NCI-H510A treated with DMSO at 0.1 percent for 48 hours (cell line): Measurements from ENCODE around the gene RUFY1.
A peak's percentile ranks its signal among the peaks of the same experiment; 100 is the strongest.
"Not testable (repeated sequence)": the region's sequence is repeated elsewhere in the genome, so short reads cannot be mapped to it uniquely, and the experiment has no call there.

Source experiments
- DNase-seq: peaks from one replicate; lab custom pipeline; 2025; lab: John Stamatoyannopoulos, UW

The RUFY1 gene

DNA sequence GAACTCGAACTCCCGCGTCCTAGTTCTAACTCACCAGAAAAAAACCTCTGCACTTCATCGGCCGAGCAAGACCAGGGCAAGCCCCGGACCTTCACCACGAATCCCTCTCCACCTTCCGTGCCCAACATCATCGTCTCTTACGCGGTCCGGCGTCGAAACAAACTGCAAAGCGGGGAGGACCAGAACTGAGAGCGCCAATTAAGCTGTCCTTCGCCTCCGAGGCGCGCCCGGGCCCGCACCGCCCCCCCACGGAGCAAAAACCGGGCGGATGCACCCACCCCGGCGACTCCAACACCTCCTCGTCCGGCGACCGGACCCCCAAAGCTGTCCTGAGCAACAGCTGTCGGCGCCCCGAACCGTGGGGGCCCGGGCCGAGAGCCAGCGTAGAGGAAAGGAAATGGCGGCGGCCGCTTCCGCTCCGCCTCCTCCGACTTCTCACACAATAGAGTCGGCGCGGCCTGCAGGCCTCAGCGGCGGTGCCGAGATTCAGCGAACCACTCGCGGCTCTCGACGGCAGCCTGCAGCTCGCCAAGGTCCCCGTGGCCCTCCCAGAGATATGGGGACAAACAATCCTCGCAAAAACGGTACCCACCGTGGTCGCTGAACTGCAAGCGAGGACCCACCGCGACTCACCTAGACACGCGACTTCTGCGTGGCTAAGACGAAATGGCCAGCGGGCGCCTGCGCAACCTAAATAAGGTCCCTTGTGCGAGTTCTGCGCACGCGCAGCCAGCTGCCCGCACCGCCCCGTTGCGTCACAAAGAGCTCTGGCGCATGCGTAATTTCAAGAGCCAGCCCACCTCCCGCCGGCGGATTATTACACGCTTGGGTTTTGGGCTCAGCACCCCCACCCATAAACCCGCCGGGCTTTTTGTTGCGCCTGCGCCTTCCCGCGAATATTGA lies 72.9 kb downstream of the RUFY1 start, which contains the start of gene HNRNPH1:
TSS of gene HNRNPH1 (minus strand) at position 669 of the 903 bp plus-strand sequence. CDS start at position 131, 538 bp downstream.
- DNase-seq, result peak; percentile 92

DNA sequence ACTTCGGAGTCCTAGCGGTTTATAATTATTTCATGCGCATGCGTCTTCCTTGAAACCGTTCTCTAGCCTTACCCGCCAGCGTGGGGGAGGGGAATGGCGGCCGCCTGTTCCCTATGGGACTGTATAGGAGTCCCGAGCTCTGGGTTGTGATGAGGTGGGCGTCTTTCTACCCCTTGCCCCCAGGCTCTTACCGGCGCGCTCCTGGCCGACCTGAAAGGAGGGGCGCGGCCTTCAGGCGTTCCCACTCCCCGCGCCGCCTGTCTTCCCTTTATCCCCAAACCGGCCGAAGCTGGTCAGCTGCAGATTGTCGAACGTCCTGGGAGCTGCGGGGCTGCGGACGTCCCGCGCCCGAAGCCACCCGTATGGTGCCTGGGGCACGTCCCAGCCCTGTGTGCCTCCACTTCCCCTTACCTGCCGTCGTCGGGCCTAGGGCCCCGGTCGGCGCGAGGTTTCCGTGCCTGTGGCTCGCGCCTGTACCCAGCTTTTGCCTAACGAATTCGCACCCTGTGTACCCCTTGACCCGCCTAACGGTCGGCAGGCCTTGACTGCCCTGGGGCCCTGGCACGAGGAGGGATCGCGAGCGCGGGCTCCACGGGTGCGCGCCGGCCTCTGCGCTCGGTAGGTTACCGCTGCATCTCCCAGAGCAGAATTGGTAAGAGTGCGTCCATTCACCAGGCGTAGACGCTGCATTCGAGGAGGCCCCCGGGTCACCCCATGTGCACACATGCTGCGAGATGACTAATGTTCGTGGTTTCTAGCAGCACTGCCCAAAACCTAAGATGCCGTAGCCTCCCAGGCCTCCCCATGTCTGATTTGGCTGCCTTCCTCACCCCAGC lies 73.8 kb downstream of the RUFY1 start:
- no peak for DNase-seq

GRCh38 chr5:179624841-179625271 lies 74.5 kb downstream of the RUFY1 start:
- DNase-seq, result no peak

- DNase-seq, result not testable (repeated sequence)
These were observed 83.4 kb downstream of the RUFY1 start for GRCh38 chr5:179633501-179634369.

- DNase-seq, result not testable (repeated sequence)
These were observed 84.2 kb downstream of the RUFY1 start for GRCh38 chr5:179634370-179635172.

DNA sequence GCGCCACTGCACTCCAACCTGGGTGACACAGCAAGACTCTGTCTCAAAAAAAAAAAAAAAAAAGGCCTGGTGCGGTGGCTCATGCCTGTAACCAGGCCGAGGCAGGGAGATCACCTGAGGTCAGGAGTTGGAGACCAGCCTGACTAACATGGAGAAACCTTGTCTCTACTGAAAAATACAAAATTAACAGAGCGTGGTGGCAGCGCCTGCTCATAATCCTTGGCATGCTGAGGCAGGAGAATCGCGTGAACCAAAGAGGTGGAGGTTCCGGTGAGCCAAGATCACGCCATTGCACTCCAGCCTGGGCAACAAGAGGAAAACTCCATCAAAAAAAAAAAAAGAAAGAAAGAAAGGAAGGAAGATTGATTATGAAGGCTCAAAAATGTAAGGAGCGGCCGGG lies 88.9 kb downstream of the RUFY1 start:
- not testable (repeated sequence) for DNase-seq

- DNase-seq, result not testable (repeated sequence)
These were observed 91.4 kb downstream of the RUFY1 start for GRCh38 chr5:179641745-179642144.

GRCh38 chr5:179642626-179643025 lies 92.3 kb downstream of the RUFY1 start:
- DNase-seq, result not testable (repeated sequence)

GRCh38 chr5:179643141-179643920 lies 93.0 kb downstream of the RUFY1 start:
- DNase-seq, result not testable (repeated sequence)

GRCh38 chr5:179644766-179645165 lies 94.4 kb downstream of the RUFY1 start:
- not testable (repeated sequence) for DNase-seq

DNA sequence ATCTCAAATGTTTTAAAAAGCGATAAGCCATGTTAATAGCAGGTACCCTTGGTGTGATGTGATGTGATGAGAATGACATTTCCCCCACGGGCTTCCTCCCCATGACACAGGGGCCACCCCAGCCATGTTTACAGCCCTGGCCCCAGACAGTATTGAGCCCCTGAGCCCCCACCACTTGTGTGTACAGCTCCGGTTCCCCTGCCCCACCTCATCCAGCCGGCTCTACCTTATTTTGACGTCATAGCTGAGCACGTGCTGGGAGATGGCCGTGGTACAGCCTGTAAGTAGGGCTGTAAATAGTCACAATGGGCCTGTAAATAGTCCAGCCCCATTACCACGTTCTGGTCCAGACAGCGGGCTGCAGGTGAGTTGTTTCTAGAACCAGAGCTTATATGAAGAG lies 98.1 kb downstream of the RUFY1 start:
- DNase-seq, result no peak

- DNase-seq, result not testable (repeated sequence)
These were observed 98.9 kb downstream of the RUFY1 start for GRCh38 chr5:179649166-179649703.

GRCh38 chr5:179650245-179650644 lies 99.9 kb downstream of the RUFY1 start:
- not testable (repeated sequence) for DNase-seq

DNA sequence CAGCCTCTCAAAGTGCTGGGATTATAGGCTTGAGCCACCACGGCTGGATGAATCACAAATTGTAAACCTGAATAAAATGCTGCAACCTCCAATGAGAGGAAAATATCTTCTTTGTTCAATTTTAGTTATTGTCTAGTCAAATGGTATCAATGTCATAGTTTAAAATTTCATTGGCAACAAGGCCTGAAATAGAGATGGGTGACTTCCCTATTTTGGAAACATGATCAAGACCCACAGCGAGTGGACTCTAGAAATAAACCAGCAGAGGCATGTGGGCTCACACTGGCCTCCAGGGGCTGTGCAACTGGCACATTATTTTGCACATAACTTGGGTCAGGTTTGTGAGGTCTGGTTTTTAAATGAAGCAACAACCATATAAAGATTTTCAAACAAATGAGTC lies 102.8 kb downstream of the RUFY1 start:
- DNase-seq, result not testable (repeated sequence)

DNA sequence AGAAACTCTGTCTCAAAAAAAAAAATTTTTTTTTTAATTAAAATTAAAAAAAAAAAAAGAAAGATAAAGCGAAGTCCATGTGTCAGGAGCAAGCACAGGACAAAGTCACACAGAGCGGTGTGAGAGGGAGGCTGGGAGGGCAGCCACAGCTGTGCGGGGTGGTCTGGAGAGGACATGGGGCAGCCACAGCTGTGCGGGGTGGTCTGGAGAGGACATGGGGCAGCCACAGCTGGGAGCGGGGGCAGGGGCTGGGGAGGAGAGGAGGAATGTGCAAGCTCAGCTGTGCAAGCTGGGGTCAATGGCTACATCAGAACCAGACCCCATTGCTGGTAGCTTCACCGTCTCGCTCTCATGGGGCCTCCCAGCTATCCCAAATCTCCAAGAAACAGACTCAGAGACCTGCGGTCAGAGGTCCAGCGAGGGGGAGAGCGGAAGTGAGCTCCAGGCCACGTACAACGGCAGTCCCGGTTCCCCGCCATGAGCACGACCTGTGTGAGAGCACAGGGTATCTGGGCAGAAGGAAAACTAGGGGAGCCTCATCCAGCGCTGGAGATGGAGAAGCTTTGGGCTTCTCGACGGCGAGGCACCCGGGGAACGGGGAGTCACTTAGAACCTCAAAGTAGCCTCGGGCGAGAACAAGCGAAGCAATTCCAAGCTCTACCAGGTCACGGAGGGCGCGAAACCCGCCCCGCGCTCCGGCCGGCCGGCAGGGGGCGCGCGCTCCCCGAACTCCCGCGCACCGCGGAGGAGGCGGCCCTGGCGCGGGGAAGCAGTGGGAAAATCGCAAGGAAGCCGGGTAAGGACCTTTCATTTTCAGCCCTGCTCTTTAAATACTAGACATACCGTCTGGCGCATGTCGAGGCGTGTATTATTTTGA lies 107.2 kb downstream of the RUFY1 start:
- DNase-seq, result not testable (repeated sequence)

DNA sequence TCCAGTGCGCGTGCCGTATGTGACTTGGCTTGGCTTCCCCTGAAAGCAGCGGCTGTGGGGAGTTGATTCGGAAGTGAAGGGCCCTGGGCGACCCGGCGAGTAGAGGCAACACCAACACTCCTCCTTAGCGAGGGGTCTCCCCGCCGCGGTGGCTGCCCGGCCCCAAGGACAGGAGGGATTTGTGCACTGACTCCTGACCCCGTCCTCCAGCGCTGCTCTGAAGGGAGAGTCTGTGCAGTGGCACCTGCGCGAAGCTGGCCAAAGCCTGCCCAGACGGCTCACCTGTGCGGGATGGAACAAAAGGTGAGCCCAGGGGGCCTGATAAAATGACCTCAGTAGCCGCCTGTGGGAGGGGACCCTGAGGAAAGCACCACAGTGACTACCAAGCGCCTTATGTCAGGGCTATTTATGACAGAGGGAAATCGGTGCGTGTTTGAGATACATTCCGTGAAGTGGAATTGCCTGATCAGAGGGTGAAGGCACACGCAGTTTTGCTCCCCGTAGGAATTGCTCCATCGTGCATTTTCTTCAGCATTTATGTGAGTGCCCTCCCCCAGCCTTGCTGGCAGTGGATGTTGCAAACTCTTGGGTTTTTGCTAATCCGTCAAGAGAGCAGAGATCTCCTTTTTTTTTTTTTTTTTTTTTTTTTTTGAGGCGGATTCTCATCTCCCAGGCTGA lies 108.0 kb downstream of the RUFY1 start:
- not testable (repeated sequence) for DNase-seq
